Measurements from ENCODE around the gene CCDC102B. TPM values are rescaled to one million over a fixed set of nuclear protein-coding genes. Genes with fewer than 3 reads are reported as not detected.

The CCDC102B gene
- total and polyA plus RNA-seq, 2 donors (not counting 1 experiment from before 2014, with no cell fraction given), result 3.9 to 4.0 TPM

DNA sequence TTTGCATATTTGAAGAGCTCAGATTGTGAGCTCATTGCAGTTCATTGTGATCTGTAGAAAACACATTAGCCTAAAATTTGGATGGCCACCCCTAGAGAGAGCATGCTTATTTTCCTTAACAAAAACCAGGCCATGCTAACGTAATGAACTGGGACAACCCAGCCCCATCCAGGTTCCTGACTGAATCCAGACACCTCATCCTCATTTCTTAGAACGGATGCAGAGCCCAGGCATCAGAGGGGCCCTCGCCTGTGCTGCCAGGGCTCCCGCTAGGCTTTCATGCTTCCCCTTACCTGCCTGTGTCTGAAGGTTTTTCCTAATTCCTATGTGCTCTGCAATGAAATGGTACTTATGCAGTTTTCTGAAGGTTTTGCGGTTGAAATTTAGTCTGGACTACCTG lies 171.1 kb downstream of the CCDC102B start:
- Mint-ChIP-seq H3K4me1 (no peaks in the 10 kb centered on the region), H3K27me3 (no peaks in the 10 kb centered on the region), H3K4me3 (no peak overlapping the region), H3K27ac (no peak overlapping the region), H3K9me3 (ENCODE audit: insufficient read depth) (no peaks in the 10 kb centered on the region)
- Histone ChIP-seq H4K20me1 (ENCODE audit: control insufficient read depth, insufficient read depth, low read length, poor library complexity, severe bottlenecking) (no peaks in the 10 kb centered on the region), H3K27me3 (replicated peaks in 1 of 4; ENCODE audit: control extremely low read depth in 1 of 4, control insufficient read depth in 3 of 4, insufficient read depth in 4 of 4, low read length in 3 of 4) (no peaks in the 10 kb centered on the region), H3K9ac (ENCODE audit: low read length) (no peak overlapping the region), H3K36me3 (replicated peaks in 1 of 2; ENCODE audit: control extremely low read depth in 1 of 2, control insufficient read depth in 1 of 2, extremely low read depth in 1 of 2, insufficient read depth in 2 of 2, low read length in 1 of 2) (no peaks in the 10 kb centered on the region), H3K4me3 (ENCODE audit: control extremely low read depth in 1 of 5, extremely low read depth in 1 of 5, insufficient read depth in 1 of 5, low read depth in 2 of 5, low read length in 4 of 5) (no peak overlapping the region), H2AFZ (ENCODE audit: insufficient read depth, low read depth, low read length, poor library complexity, severe bottlenecking) (no peak overlapping the region), H3K4me1 (ENCODE audit: control insufficient read depth in 2 of 2, insufficient read depth in 2 of 2, low read length in 2 of 2) (no peaks in the 10 kb centered on the region), H3K9me3 (ENCODE audit: control extremely low read depth in 1 of 3, control insufficient read depth in 2 of 3, insufficient read depth in 1 of 3, low read length in 2 of 3) (no peaks in the 10 kb centered on the region), H3K27ac (ENCODE audit: low read length in 2 of 2) (no peak overlapping the region), H3K79me2 (ENCODE audit: control insufficient read depth, insufficient read depth, low read length) (no peaks in the 10 kb centered on the region), H3K4me2 (replicated peaks; ENCODE audit: low read depth, low read length, poor library complexity, severe bottlenecking) (no peak overlapping the region)
- ChIA-PET POLR2A (no interaction called here), CTCF (no interaction called here)
- no peak for DNase-seq
- WGBS (ENCODE audit: insufficient coverage), result 96% methylated on average over 2 of the region's 5 CpGs
- TF ChIP-seq, protein P1, sequence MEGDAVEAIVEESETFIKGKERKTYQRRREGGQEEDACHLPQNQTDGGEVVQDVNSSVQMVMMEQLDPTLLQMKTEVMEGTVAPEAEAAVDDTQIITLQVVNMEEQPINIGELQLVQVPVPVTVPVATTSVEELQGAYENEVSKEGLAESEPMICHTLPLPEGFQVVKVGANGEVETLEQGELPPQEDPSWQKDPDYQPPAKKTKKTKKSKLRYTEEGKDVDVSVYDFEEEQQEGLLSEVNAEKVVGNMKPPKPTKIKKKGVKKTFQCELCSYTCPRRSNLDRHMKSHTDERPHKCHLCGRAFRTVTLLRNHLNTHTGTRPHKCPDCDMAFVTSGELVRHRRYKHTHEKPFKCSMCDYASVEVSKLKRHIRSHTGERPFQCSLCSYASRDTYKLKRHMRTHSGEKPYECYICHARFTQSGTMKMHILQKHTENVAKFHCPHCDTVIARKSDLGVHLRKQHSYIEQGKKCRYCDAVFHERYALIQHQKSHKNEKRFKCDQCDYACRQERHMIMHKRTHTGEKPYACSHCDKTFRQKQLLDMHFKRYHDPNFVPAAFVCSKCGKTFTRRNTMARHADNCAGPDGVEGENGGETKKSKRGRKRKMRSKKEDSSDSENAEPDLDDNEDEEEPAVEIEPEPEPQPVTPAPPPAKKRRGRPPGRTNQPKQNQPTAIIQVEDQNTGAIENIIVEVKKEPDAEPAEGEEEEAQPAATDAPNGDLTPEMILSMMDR (IDR thresholded peaks at IDR 0.05), result no peak
- TF ChIP-seq EZH2 (IDR thresholded peaks at IDR 0.05; ENCODE audit: borderline replicate concordance, insufficient read depth, low read depth, low read length, poor library complexity, severe bottlenecking), result no peak
- intact Hi-C loops (cut with micrococcal nuclease), result no loop called here
- no peak for ATAC-seq (ENCODE audit: low read depth)

DNA sequence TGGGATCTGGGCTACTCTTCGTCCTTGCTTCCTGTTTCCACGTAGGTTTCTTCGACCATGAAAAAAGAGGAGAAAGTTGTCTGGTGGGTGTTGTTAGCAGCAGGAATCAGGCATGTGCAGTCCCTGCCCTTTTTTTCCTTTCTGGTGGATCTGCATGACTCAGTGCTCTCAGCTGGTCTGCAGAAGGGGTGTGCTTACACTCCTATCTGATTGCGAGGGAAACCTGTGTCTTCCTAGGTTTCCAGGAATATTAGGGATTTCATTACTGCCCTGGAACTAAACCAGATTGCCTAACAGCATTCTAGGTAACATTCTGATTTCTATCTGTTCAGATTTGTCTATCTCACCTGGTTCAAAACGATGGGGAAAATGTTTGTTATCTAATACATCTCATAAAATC lies 174.3 kb downstream of the CCDC102B start:
- Histone ChIP-seq H3K27ac (ENCODE audit: low read length in 2 of 2) (no peak overlapping the region), H3K9me3 (ENCODE audit: control extremely low read depth in 1 of 3, control insufficient read depth in 2 of 3, insufficient read depth in 1 of 3, low read length in 2 of 3) (no peaks in the 10 kb centered on the region), H3K4me2 (replicated peaks; ENCODE audit: low read depth, low read length, poor library complexity, severe bottlenecking) (no peak overlapping the region), H3K9ac (ENCODE audit: low read length) (no peak overlapping the region), H3K27me3 (replicated peaks in 1 of 4; ENCODE audit: control extremely low read depth in 1 of 4, control insufficient read depth in 3 of 4, insufficient read depth in 4 of 4, low read length in 3 of 4) (no peaks in the 10 kb centered on the region), H3K4me3 (ENCODE audit: control extremely low read depth in 1 of 5, extremely low read depth in 1 of 5, insufficient read depth in 1 of 5, low read depth in 2 of 5, low read length in 4 of 5) (no peak overlapping the region), H3K4me1 (ENCODE audit: control insufficient read depth in 2 of 2, insufficient read depth in 2 of 2, low read length in 2 of 2) (no peaks in the 10 kb centered on the region), H2AFZ (ENCODE audit: insufficient read depth, low read depth, low read length, poor library complexity, severe bottlenecking) (no peak overlapping the region), H3K36me3 (replicated peaks in 1 of 2; ENCODE audit: control extremely low read depth in 1 of 2, control insufficient read depth in 1 of 2, extremely low read depth in 1 of 2, insufficient read depth in 2 of 2, low read length in 1 of 2) (no peaks in the 10 kb centered on the region), H4K20me1 (ENCODE audit: control insufficient read depth, insufficient read depth, low read length, poor library complexity, severe bottlenecking) (no peaks in the 10 kb centered on the region), H3K79me2 (ENCODE audit: control insufficient read depth, insufficient read depth, low read length) (no peaks in the 10 kb centered on the region)
- intact Hi-C loops (cut with micrococcal nuclease), result no loop called here
- no peak for DNase-seq
- no peak for ATAC-seq (ENCODE audit: low read depth)
- ChIA-PET CTCF (no interaction called here), POLR2A (no interaction called here)
- H3K27ac Mint-ChIP-seq, result no peak overlapping the region
- no peak overlapping the region for H3K4me3 Mint-ChIP-seq
- WGBS (ENCODE audit: insufficient coverage), result 100% methylated on average over 1 of the region's 5 CpGs
- no peaks in the 10 kb centered on the region for H3K9me3 Mint-ChIP-seq (ENCODE audit: insufficient read depth)
- TF ChIP-seq, protein P1 (IDR thresholded peaks at IDR 0.05), result no peak
- no peak for TF ChIP-seq EZH2 (IDR thresholded peaks at IDR 0.05; ENCODE audit: borderline replicate concordance, insufficient read depth, low read depth, low read length, poor library complexity, severe bottlenecking)
- no peaks in the 10 kb centered on the region for H3K4me1 Mint-ChIP-seq
- H3K27me3 Mint-ChIP-seq, result no peaks in the 10 kb centered on the region
